GM21390 (cell line): ENCODE measurements around the gene CAPN14.
A peak's percentile ranks its signal among the peaks of the same experiment; 100 is the strongest.

Experiments
- ATAC-seq: cut with Tn5 transposase; IDR thresholded peaks from one replicate; pipeline ENCODE4 v1.9.1; 2021; ENCODE audit not compliant: unreplicated experiment

CAPN14 gene

GRCh38 chr2:31148514-31148913 lies 68.8 kb downstream of the CAPN14 start:
- no peak for ATAC-seq

DNA sequence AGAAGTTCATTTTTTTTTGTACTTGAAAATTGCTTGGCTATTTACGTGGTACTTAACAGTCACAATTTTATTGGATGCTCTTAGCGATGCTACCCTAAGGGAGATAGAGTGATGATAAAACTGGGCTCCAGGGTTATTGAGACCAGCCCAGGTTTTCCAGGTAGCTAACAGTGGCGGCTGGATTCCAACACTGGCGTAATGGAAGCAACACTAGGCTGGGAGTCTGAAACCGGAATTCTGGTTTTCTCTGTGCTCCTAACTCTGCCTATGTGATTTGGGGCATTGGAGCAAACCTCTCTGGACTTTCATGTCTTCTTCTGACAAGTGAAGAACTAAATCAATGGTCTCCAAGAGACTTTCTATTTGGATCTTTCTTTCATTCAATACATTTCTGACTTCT lies 69.7 kb downstream of the CAPN14 start:
- no peak for ATAC-seq

GRCh38 chr2:31142110-31142509 lies 75.2 kb downstream of the CAPN14 start:
- ATAC-seq: no peak

- ATAC-seq: no peak
These were observed 75.8 kb downstream of the CAPN14 start for GRCh38 chr2:31141443-31142085.

DNA sequence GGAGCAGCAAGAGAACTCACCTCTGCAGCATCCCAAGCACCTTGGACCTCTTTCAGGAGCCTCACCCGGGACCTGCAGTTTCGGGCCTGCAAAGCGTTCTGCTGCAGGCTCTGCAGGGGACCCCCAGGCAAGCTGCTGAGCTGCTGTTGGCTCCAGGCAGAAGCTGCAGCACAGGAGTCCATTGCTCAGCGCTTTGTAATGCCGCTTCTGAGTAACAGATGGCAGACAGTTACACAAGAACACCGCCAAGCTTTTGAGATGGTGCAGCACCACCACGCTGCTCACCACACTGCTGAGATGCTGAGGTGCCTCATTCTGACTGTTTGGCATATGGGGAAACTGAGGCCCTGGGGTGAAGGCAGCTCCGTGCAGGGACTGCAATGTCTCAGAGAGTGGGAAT lies 77.2 kb downstream of the CAPN14 start:
- ATAC-seq: no peak

- ATAC-seq: no peak
These were observed 77.6 kb downstream of the CAPN14 start for GRCh38 chr2:31139671-31140070.

- peak; percentile 68 for ATAC-seq
These were observed 79.0 kb downstream of the CAPN14 start, which contains the start of gene GALNT14 for GRCh38 chr2:31138037-31138962. Gene GALNT14 (minus strand): TSS chr2:31138440. CDS start chr2:31138086, 354 bp downstream.

GRCh38 chr2:31137211-31138036 lies 79.9 kb downstream of the CAPN14 start:
- ATAC-seq: no peak

GRCh38 chr2:31136732-31137131 lies 80.6 kb downstream of the CAPN14 start:
- no peak for ATAC-seq

GRCh38 chr2:31136000-31136399 lies 81.3 kb downstream of the CAPN14 start:
- ATAC-seq: no peak

GRCh38 chr2:31134480-31134879 lies 82.8 kb downstream of the CAPN14 start:
- ATAC-seq: no peak

- ATAC-seq: no peak
These were observed 84.5 kb downstream of the CAPN14 start for GRCh38 chr2:31132786-31133185.

DNA sequence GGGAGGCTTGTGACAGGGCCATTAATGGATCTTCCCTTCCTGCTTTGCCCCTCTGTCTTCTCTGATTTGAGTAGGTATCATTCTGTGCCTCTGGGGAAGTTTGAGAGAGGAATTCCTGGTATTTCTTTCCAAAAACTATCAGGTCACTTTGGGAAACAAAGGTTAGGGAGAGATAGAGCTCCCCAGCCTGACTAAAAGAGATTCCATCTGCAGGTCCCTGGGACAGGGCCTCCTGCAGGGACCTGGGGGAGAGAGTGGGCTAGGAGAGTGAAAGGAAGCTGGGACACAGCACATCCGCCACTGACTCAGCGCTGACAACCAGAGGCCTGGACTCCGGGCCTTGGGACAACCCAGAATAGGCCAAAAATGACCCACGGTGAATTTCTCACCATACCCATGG lies 85.4 kb downstream of the CAPN14 start:
- no peak for ATAC-seq

- ATAC-seq: no peak
These were observed 87.7 kb downstream of the CAPN14 start for GRCh38 chr2:31129375-31130171.

- ATAC-seq: no peak
These were observed 89.4 kb downstream of the CAPN14 start for GRCh38 chr2:31127931-31128330.

DNA sequence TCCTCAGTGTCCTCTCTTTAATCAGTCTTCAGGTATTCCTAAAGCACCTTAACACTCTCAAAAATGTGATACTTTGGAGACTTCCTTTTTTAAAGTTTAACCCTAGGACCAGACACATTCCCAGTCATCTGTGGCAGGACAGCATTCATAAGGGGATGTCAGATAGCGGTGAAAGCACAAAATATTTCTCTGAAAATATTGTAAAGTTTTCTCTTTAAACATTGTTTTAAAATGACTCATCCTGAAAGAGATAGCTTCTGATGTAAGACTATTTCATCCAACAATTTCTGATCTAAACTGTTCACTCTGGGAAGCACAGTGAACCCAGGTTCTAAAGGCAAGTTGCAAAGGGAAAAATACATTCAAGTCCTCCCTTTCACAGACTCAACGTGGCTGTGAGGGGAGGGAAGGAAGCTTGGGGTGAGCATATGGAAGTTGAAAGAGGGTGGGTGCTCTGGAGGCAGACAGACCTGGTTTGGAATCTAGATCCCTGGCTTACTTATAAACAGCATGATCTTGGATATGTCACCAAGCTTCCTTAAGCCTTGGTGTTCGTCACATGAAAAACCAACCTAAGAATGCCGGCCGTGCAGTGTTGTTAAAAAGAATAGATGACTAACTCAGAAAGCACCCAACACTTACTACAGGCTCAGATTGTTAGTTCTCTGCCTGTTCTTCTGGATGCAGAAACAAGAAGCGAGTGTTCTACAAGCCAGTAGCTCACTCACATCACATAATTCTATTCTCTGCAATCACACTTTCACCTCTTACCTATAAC lies 91.2 kb downstream of the CAPN14 start:
- ATAC-seq: no peak

DNA sequence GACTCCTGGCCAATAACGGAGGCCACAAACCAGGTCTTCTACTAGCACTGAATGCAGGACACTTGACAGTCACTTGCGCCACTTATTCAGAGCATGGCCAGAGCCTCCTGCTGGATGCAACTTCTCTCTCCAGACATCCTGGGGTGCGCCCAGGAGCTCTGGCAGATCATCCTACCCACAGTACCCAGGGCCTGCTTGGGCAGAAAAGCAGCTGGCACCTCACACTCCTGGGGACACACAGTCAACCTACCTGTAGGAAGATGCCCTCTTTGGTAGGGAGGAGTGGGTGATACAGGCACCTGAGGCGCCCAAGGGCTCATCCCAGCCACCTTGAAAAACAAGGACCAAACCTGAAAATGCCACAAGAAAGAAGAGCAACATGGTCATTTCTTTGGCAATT lies 92.4 kb downstream of the CAPN14 start:
- ATAC-seq: no peak
